HEK293T (cell line): ENCODE results near the gene ST3GAL4.

ENCODE experiments used
- ELF4 ChIP-seq: fragments of 450-650 bp; IDR thresholded peaks from 2 replicates; pipeline ENCODE4 v1.6.1; 2017; ENCODE audit warnings: antibody characterized with exemption
- FOXM1 ChIP-seq: fragments of 450-650 bp; IDR thresholded peaks from 2 replicates; pipeline ENCODE4 v1.6.1; 2017; ENCODE audit warnings: mild to moderate bottlenecking, borderline replicate concordance

DNA sequence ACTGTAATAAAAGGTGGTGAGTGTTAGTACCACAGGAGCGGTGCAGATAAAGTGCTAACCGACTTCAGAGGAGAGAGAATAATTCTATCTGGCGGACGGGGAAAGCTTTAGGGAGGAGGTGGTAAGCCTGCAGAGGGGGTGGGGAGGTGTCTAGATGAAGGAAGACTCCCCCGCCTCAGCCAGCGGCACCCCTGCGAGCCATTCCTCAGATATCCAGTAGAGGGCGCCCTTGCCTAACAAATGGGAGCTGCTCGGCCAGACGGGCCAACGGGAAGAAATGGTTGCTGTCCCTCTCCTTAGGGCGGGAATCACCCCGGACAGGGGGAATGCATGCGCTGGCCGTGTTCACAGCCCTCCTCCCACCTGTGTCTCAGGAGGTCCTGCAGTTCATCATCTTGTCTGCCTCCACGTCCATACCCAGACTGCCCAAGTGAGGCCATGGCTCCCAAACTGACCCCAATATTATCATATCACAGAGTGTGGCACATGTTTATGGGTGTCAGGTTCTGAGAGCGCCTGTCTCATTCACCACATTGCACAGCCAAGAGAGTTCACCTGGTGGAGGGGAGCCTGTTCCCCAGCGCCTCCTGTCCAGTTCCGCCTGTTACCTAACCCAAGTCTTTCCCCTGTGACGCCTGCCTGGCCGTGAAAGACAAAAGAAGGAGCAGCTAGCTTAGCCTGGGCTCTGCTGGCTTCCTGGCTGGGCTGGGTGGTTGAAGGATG, 85.5 kb downstream of the ST3GAL4 start:
- TF ChIP-seq FOXM1 (no peak), ELF4 (no peak)
